MM.1S (cell line): Measurements from ENCODE around the gene NUP37.

Experiments
- DNase-seq: peaks from one replicate; pipeline ENCODE4 v3.0.0-alpha.2; 2015
- H2AFZ ChIP-seq: fragments of 300-600 bp; sonication (generic); 2 replicates; pipeline ENCODE4 v1.6.0; 2016; ENCODE audit warnings: antibody characterized with exemption, low read length
- H3F3A ChIP-seq: fragments of 300-600 bp; sonication (generic); 2 replicates; pipeline ENCODE4 v1.6.1; 2016; ENCODE audit warnings: mild to moderate bottlenecking, antibody characterized with exemption, low read length, moderate library complexity, mixed read lengths; ENCODE audit not compliant: insufficient read depth
- H3K27ac ChIP-seq: fragments of 300-600 bp; sonication (generic); 2 replicates; pipeline ENCODE4 v1.5.1; 2016; ENCODE audit warnings: mild to moderate bottlenecking, low read length
- H3K27me3 ChIP-seq: fragments of 300-600 bp; sonication (generic); replicated peaks from 2 replicates; pipeline ENCODE4 v1.6.0; 2016; ENCODE audit warnings: low read length; ENCODE audit not compliant: insufficient read depth
- H3K36me3 ChIP-seq: fragments of 300-600 bp; sonication (generic); replicated peaks from 2 replicates; pipeline ENCODE4 v1.6.1; 2016; ENCODE audit warnings: mild to moderate bottlenecking, low read length, mixed read lengths; ENCODE audit not compliant: insufficient read depth
- H3K4me1 ChIP-seq: fragments of 300-600 bp; sonication (generic); 2 replicates; pipeline ENCODE4 v1.6.1; 2016; ENCODE audit warnings: low read length, mixed read lengths
- H3K4me2 ChIP-seq: fragments of 300-600 bp; sonication (generic); 2 replicates; pipeline ENCODE4 v1.6.0; 2016; ENCODE audit warnings: low read depth, low read length
- H3K4me3 ChIP-seq: fragments of 300-600 bp; sonication (generic); 2 replicates; pipeline ENCODE4 v1.5.1; 2016; ENCODE audit warnings: low read length, mixed read lengths
- H3K79me2 ChIP-seq: fragments of 300-600 bp; sonication (generic); 2 replicates; pipeline ENCODE4 v1.6.1; 2016; ENCODE audit warnings: mixed run types, low read length, mixed read lengths
- H3K9ac ChIP-seq: fragments of 300-600 bp; sonication (generic); 2 replicates; pipeline ENCODE4 v1.6.1; 2016; ENCODE audit warnings: low read length, mixed read lengths
- H3K9me2 ChIP-seq: fragments of 300-600 bp; sonication (generic); replicated peaks from 2 replicates; pipeline ENCODE4 v1.6.1; 2016; ENCODE audit warnings: mild to moderate bottlenecking, low read length, mixed read lengths; ENCODE audit not compliant: insufficient read depth
- H3K9me3 ChIP-seq: fragments of 300-600 bp; sonication (generic); replicated peaks from 2 replicates; pipeline ENCODE4 v1.6.1; 2016; ENCODE audit warnings: mild to moderate bottlenecking, low read length, mixed read lengths; ENCODE audit not compliant: insufficient read depth
- H4K20me1 ChIP-seq: fragments of 300-600 bp; sonication (generic); 2 replicates; pipeline ENCODE4 v1.6.1; 2016; ENCODE audit warnings: mild to moderate bottlenecking, low read length, moderate library complexity, mixed read lengths; ENCODE audit not compliant: insufficient read depth
- EZH2 ChIP-seq: fragments of 300-600 bp; sonication (generic); optimal IDR thresholded peaks from 2 replicates; pipeline ENCODE3; 2017; ENCODE audit warnings: low read depth, mild to moderate bottlenecking, antibody characterized with exemption, low read length, mixed read lengths
- EZH2phosphoT487 ChIP-seq: fragments of 300-600 bp; sonication (generic); IDR thresholded peaks from 2 replicates; pipeline ENCODE4 v1.6.1; 2018; ENCODE audit warnings: antibody characterized with exemption, low read length
- TF ChIP-seq, protein P1 (sequence below): fragments of 300-600 bp; sonication (generic); IDR thresholded peaks from 2 replicates; pipeline ENCODE4 v1.5.1; 2016; ENCODE audit warnings: antibody characterized with exemption, low read length, mixed read lengths

Gene NUP37

DNA sequence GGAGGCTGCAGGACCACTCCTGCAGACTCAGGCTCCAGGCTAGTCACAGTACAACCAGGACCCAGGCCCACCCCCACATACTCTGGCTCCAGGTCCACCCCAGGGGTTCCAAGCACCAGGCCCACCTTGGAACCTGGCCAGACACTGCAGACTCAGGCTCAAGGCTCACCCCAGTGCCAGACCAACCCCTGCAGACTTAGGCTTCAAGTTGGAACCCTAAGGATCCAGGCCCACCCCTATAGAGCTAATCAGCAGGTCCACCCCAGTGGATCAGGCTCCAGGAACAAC, 66.9 kb downstream of the NUP37 start:
- Histone ChIP-seq H3K4me1 (no peaks in the 10 kb centered on the region), H3K27ac (no peak overlapping the region), H3K9ac (no peak overlapping the region), H3K4me2 (no peak overlapping the region), H3K4me3 (no peak overlapping the region), H3K27me3 (no peaks in the 10 kb centered on the region), H3K9me3 (no peaks in the 10 kb centered on the region), H3K79me2 (no peaks in the 10 kb centered on the region), H2AFZ (no peak overlapping the region), H3F3A (no peaks in the 10 kb centered on the region), H4K20me1 (no peaks in the 10 kb centered on the region), H3K36me3 (no peaks in the 10 kb centered on the region), H3K9me2 (no peaks in the 10 kb centered on the region)
- TF ChIP-seq EZH2 (no peak), EZH2phosphoT487 (no peak)
- TF ChIP-seq, protein P1, sequence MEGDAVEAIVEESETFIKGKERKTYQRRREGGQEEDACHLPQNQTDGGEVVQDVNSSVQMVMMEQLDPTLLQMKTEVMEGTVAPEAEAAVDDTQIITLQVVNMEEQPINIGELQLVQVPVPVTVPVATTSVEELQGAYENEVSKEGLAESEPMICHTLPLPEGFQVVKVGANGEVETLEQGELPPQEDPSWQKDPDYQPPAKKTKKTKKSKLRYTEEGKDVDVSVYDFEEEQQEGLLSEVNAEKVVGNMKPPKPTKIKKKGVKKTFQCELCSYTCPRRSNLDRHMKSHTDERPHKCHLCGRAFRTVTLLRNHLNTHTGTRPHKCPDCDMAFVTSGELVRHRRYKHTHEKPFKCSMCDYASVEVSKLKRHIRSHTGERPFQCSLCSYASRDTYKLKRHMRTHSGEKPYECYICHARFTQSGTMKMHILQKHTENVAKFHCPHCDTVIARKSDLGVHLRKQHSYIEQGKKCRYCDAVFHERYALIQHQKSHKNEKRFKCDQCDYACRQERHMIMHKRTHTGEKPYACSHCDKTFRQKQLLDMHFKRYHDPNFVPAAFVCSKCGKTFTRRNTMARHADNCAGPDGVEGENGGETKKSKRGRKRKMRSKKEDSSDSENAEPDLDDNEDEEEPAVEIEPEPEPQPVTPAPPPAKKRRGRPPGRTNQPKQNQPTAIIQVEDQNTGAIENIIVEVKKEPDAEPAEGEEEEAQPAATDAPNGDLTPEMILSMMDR: no peak
- DNase-seq: no peak

DNA sequence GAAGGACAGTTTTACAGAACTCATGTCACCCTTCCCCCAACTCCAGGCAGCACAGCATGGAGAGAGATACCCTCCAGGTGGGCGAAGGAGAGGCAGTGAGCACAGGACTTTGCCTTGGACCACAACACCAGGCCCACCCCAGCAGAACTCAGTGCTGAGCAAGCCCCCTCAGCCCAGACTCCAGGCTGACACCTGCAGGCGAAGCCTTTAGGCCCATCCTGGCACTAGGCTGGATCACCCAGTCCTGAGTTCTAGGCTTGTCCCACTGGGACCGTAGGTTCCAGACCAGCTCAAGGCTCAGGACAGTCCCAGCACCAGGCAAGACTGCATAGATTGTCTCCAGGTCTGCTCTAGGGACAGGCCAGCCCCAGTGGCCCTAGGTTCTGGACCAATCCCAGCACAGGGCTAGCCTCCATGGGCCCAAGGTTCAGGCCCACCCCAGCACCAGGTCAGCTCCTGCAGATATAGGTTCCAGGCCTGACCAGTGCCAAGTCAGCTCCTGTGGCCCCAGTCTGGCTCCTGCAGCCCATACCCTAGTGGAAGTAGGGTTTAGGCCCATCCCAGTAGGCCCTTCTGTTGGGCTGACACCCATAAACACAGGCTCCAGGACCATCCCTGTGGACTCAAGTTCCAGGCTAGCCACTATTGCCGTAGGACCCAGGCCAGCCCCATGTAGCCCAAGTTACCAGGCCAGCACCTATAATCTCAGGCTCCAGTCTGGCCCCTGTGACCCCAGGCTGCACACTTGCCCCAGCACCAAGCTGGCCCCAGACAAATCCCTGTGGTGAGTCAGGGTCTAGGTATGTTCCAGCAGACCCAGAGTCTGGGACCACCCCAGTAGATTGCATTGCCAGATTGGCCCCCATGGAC, 67.5 kb downstream of the NUP37 start:
- H3K9me2 ChIP-seq: no peaks in the 10 kb centered on the region
- H3K27ac ChIP-seq: no peak overlapping the region
- H3K4me3 ChIP-seq: no peak overlapping the region
- H3K27me3 ChIP-seq: no peaks in the 10 kb centered on the region
- no peak overlapping the region for H3K9ac ChIP-seq
- no peak overlapping the region for H3K4me2 ChIP-seq
- no peak for DNase-seq
- no peaks in the 10 kb centered on the region for H4K20me1 ChIP-seq
- no peaks in the 10 kb centered on the region for H3K79me2 ChIP-seq
- H2AFZ ChIP-seq: no peak overlapping the region
- H3K9me3 ChIP-seq: no peaks in the 10 kb centered on the region
- no peaks in the 10 kb centered on the region for H3F3A ChIP-seq
- no peaks in the 10 kb centered on the region for H3K4me1 ChIP-seq
- no peaks in the 10 kb centered on the region for H3K36me3 ChIP-seq
- TF ChIP-seq, protein P1: no peak
- no peak for TF ChIP-seq EZH2
- no peak for TF ChIP-seq EZH2phosphoT487

DNA sequence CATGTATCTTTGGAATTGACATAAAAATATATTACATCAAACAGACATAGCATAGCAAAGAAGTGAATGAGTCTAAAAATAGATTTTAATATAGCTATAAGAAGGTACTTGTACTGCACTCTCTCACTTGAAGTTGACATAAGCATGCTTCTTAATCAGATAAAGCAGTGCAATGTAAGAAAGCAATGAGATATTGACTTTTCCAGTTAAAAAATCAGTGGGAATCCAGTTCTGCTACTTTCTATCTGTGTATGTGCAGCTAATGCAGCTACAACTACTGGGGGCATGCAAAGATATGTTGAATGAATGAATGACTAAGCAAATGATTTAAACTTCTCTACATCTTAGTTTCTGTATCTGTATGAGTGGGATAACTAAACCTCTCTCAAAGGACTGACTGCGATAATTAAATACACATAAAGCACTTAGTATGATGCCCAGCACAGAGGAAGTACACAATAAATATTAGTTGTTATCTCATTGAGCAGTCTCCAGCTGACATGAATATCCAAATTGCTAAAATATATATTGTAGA, 68.4 kb downstream of the NUP37 start:
- no peak overlapping the region for H2AFZ ChIP-seq
- DNase-seq: no peak
- no peak overlapping the region for H3K4me3 ChIP-seq
- H3F3A ChIP-seq: no peaks in the 10 kb centered on the region
- H3K79me2 ChIP-seq: no peaks in the 10 kb centered on the region
- no peaks in the 10 kb centered on the region for H3K4me1 ChIP-seq
- no peaks in the 10 kb centered on the region for H3K27me3 ChIP-seq
- H3K27ac ChIP-seq: no peak overlapping the region
- no peaks in the 10 kb centered on the region for H3K9me3 ChIP-seq
- TF ChIP-seq EZH2phosphoT487: no peak
- no peak for TF ChIP-seq EZH2
- no peaks in the 10 kb centered on the region for H3K36me3 ChIP-seq
- no peaks in the 10 kb centered on the region for H3K9me2 ChIP-seq
- no peak overlapping the region for H3K4me2 ChIP-seq
- H4K20me1 ChIP-seq: no peaks in the 10 kb centered on the region
- H3K9ac ChIP-seq: no peak overlapping the region
